ENCODE measurements around the gene DLAT.

GRCh38 chr11:112106070-112106469 is 80.9 kb downstream of the DLAT start:
- TF ChIP-seq CTCF (IDR thresholded peaks at IDR 0.05) (no peak), POLR2AphosphoS5 (IDR thresholded peaks at IDR 0.05) (no peak)
